AG08395 (cell line): Measurements from ENCODE around the gene BNIP3.
A peak's percentile ranks its signal among the peaks of the same experiment; 100 is the strongest.

Experiments used
- DNase-seq: peaks from one replicate; pipeline ENCODE4 v3.0.0; 2012; ENCODE audit warnings: mixed read lengths, low spot score

Gene BNIP3

GRCh38 chr10:131949041-131949862, 32.5 kb downstream of the BNIP3 start:
- no peak for DNase-seq

- no peak for DNase-seq
These were observed 33.2 kb downstream of the BNIP3 start for GRCh38 chr10:131948501-131948900.

- peak; percentile 56 for DNase-seq
These were observed 33.9 kb downstream of the BNIP3 start for GRCh38 chr10:131947631-131948347.

GRCh38 chr10:131946880-131947279, 34.8 kb downstream of the BNIP3 start:
- no peak for DNase-seq

- DNase-seq, result peak; percentile 61
These were observed 35.4 kb downstream of the BNIP3 start for GRCh38 chr10:131946321-131946751.

- DNase-seq, result no peak
These were observed 36.6 kb downstream of the BNIP3 start for GRCh38 chr10:131944976-131945695.

GRCh38 chr10:131944412-131944811, 37.3 kb downstream of the BNIP3 start:
- no peak for DNase-seq

GRCh38 chr10:131943021-131943814, 38.5 kb downstream of the BNIP3 start:
- peak; percentile 31 for DNase-seq

- DNase-seq, result no peak
These were observed 39.3 kb downstream of the BNIP3 start for GRCh38 chr10:131942455-131942854.

GRCh38 chr10:131938681-131939080, 43.0 kb downstream of the BNIP3 start:
- DNase-seq, result no peak

GRCh38 chr10:131937836-131938235, 43.9 kb downstream of the BNIP3 start:
- DNase-seq, result no peak

GRCh38 chr10:131936736-131937135, 45.0 kb downstream of the BNIP3 start:
- DNase-seq, result no peak

- no peak for DNase-seq
These were observed 45.4 kb downstream of the BNIP3 start for GRCh38 chr10:131936294-131936693.

GRCh38 chr10:131935260-131935659, 46.5 kb downstream of the BNIP3 start:
- no peak for DNase-seq

GRCh38 chr10:131934769-131935168, 47.0 kb downstream of the BNIP3 start:
- no peak for DNase-seq

- DNase-seq, result no peak
These were observed 48.0 kb downstream of the BNIP3 start for GRCh38 chr10:131933696-131934086.

GRCh38 chr10:131933016-131933695, 48.6 kb downstream of the BNIP3 start:
- DNase-seq, result no peak

GRCh38 chr10:131931981-131932380, 49.7 kb downstream of the BNIP3 start:
- DNase-seq, result no peak

GRCh38 chr10:131930586-131931330, 51.0 kb downstream of the BNIP3 start:
- DNase-seq, result no peak

GRCh38 chr10:131930150-131930549, 51.6 kb downstream of the BNIP3 start:
- no peak for DNase-seq
